Measurements from ENCODE around the gene SPOPL. TPM values are rescaled to one million over a fixed set of nuclear protein-coding genes. Genes with fewer than 3 reads are reported as not detected.

SPOPL gene
- polyA plus RNA-seq, 1 of the 3 experiments (the other 2 are of a cell fraction), result 4.5 TPM

GRCh38 chr2:138622613-138623012, 121.0 kb downstream of the SPOPL start (continued):
- TF ChIP-seq REST (IDR thresholded peaks at IDR 0.05; ENCODE audit: low read depth, low read length), result no peak
- TF ChIP-seq RXRA (IDR thresholded peaks at IDR 0.05; ENCODE audit: borderline replicate concordance, low read depth), result no peak
- TF ChIP-seq TEAD4 (IDR thresholded peaks at IDR 0.05; ENCODE audit: borderline replicate concordance, insufficient read depth), result no peak
- TF ChIP-seq PBX3 (IDR thresholded peaks at IDR 0.05), result no peak
- no peak for TF ChIP-seq MXI1 (IDR thresholded peaks at IDR 0.05; ENCODE audit: low read depth, low read length)
- no peak for TF ChIP-seq GATA2 (CRISPR knock-in tag; IDR thresholded peaks at IDR 0.05)
- no peak for TF ChIP-seq EP300 (IDR thresholded peaks at IDR 0.05; ENCODE audit: borderline replicate concordance in 1 of 2, low read depth in 1 of 2, low read length in 1 of 2)
- TF ChIP-seq RAD21 (IDR thresholded peaks at IDR 0.05; ENCODE audit: low read length), result no peak
- no peak for TF ChIP-seq CTCF (IDR thresholded peaks at IDR 0.05)
- TF ChIP-seq GABPA (IDR thresholded peaks at IDR 0.05; ENCODE audit: low read depth), result no peak
- no peak for TF ChIP-seq SMC3 (IDR thresholded peaks at IDR 0.05; ENCODE audit: low read depth, low read length)

Data from SK-N-SH (cell line).